Astrocyte (in vitro differentiated cells and primary cell): ENCODE measurements around the gene BDP1. TPM values are rescaled to one million over a fixed set of nuclear protein-coding genes. Genes with fewer than 3 reads are reported as not detected.

ENCODE experiments used
- DNase-seq: peaks from one replicate; pipeline ENCODE4 v3.0.0-alpha.2; 2010; ENCODE audit warnings: low read depth
- FAIRE-seq: peaks from 2 replicates; lab custom pipeline; 2011; peaks lifted over from hg19 to GRCh38; lab: Jason Lieb, UNC
- H2AFZ ChIP-seq: 2 replicates; pipeline ENCODE4 v1.6.0; 2012; ENCODE audit warnings: low read depth, low read length, inconsistent platforms
- H3K27ac ChIP-seq: 2 replicates; pipeline ENCODE4 v1.5.1; 2011; ENCODE audit warnings: low read depth, low read length, inconsistent platforms
- H3K27me3 ChIP-seq: 2 replicates; pipeline ENCODE4 v1.6.0; 2011; ENCODE audit warnings: low read length, inconsistent platforms; ENCODE audit not compliant: insufficient read depth
- H3K36me3 ChIP-seq: 2 replicates; pipeline ENCODE4 v1.5.1; 2011; ENCODE audit warnings: low read length, inconsistent platforms; ENCODE audit not compliant: insufficient read depth
- H3K4me1 ChIP-seq: 2 replicates; pipeline ENCODE4 v1.5.1; 2011; ENCODE audit warnings: low read length, inconsistent platforms; ENCODE audit not compliant: insufficient read depth
- H3K4me2 ChIP-seq: 2 replicates; pipeline ENCODE4 v1.6.0; 2012; ENCODE audit warnings: low read length, inconsistent platforms
- H3K4me3 ChIP-seq: 2 replicates; pipeline ENCODE4 v1.5.1; 2011; ENCODE audit warnings: low read depth, mild to moderate bottlenecking, low read length, inconsistent platforms; ENCODE audit not compliant: insufficient read depth
- H3K79me2 ChIP-seq: 2 replicates; pipeline ENCODE4 v1.6.0; 2012; ENCODE audit warnings: mild to moderate bottlenecking, low read length, inconsistent platforms; ENCODE audit not compliant: insufficient read depth
- H3K9ac ChIP-seq: 2 replicates; pipeline ENCODE4 v1.6.0; 2012; ENCODE audit warnings: mild to moderate bottlenecking, low read length, inconsistent platforms
- H3K9me3 ChIP-seq: 2 replicates; pipeline ENCODE4 v1.5.1; 2012; ENCODE audit warnings: low read depth, mild to moderate bottlenecking, low read length, inconsistent platforms; ENCODE audit not compliant: insufficient read depth
- H4K20me1 ChIP-seq: 2 replicates; pipeline ENCODE4 v1.6.0; 2012; ENCODE audit warnings: low read length, inconsistent platforms; ENCODE audit not compliant: insufficient read depth
- H3K27ac Mint-ChIP-seq: one replicate; pipeline ENCODE4 v1.8.0; 2021; ENCODE audit warnings: mild to moderate bottlenecking, mixed read lengths; ENCODE audit not compliant: unreplicated experiment
- H3K27me3 Mint-ChIP-seq: one replicate; pipeline ENCODE4 v1.8.0; 2021; ENCODE audit warnings: low read depth, mixed read lengths; ENCODE audit not compliant: unreplicated experiment
- H3K36me3 Mint-ChIP-seq: one replicate; pipeline ENCODE4 v1.8.0; 2021; ENCODE audit warnings: low read depth, mixed read lengths; ENCODE audit not compliant: unreplicated experiment
- H3K4me1 Mint-ChIP-seq: one replicate; pipeline ENCODE4 v1.8.0; 2021; ENCODE audit warnings: low read depth, mixed read lengths; ENCODE audit not compliant: unreplicated experiment
- H3K4me3 Mint-ChIP-seq: one replicate; pipeline ENCODE4 v1.8.0; 2021; ENCODE audit warnings: mild to moderate bottlenecking, moderate library complexity, mixed read lengths; ENCODE audit not compliant: unreplicated experiment
- H3K9me3 Mint-ChIP-seq: one replicate; pipeline ENCODE4 v1.8.0; 2021; ENCODE audit warnings: mild to moderate bottlenecking, mixed read lengths; ENCODE audit not compliant: unreplicated experiment
- EZH2 ChIP-seq: IDR thresholded peaks from 2 replicates; pipeline ENCODE4 v1.6.1; 2012; ENCODE audit warnings: mild to moderate bottlenecking, low read length, inconsistent platforms; ENCODE audit not compliant: insufficient read depth
- total RNA-seq: library from RNA; stranded (reverse); gene quantifications from 2 replicates; pipeline ENCODE4 v1.2.1, GENCODE V29; 2021
- TF ChIP-seq, protein P1 (sequence below): IDR thresholded peaks from 2 replicates; pipeline ENCODE4 v1.5.1; 2011; ENCODE audit warnings: low read depth, mild to moderate bottlenecking, inconsistent platforms, low read length, moderate library complexity; ENCODE audit not compliant: insufficient read depth

Gene BDP1
- total RNA-seq, 1 donor from 2014 or later, result 31.8 TPM

GRCh38 chr5:71582945-71583584 lies 127.6 kb downstream of the BDP1 start:
- FAIRE-seq (no peak), DNase-seq (no peak)
- H3K4me2 ChIP-seq, result no peak overlapping the region
- no peak overlapping the region for H3K27ac ChIP-seq
- no peaks in the 10 kb centered on the region for H3K27me3 Mint-ChIP-seq
- no peak overlapping the region for H3K27ac Mint-ChIP-seq
- H3K36me3 Mint-ChIP-seq, result peaks cover 2% of the 10 kb centered on the region
- peaks cover 5% of the 10 kb centered on the region for H3K79me2 ChIP-seq
- no peak overlapping the region for H3K4me3 ChIP-seq
- H4K20me1 ChIP-seq, result no peaks in the 10 kb centered on the region
- H3K27me3 ChIP-seq, result no peaks in the 10 kb centered on the region
- H3K4me1 ChIP-seq, result no peaks in the 10 kb centered on the region
- TF ChIP-seq, protein P1, sequence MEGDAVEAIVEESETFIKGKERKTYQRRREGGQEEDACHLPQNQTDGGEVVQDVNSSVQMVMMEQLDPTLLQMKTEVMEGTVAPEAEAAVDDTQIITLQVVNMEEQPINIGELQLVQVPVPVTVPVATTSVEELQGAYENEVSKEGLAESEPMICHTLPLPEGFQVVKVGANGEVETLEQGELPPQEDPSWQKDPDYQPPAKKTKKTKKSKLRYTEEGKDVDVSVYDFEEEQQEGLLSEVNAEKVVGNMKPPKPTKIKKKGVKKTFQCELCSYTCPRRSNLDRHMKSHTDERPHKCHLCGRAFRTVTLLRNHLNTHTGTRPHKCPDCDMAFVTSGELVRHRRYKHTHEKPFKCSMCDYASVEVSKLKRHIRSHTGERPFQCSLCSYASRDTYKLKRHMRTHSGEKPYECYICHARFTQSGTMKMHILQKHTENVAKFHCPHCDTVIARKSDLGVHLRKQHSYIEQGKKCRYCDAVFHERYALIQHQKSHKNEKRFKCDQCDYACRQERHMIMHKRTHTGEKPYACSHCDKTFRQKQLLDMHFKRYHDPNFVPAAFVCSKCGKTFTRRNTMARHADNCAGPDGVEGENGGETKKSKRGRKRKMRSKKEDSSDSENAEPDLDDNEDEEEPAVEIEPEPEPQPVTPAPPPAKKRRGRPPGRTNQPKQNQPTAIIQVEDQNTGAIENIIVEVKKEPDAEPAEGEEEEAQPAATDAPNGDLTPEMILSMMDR, result no peak
- TF ChIP-seq EZH2, result no peak
- H3K9me3 Mint-ChIP-seq, result peaks cover 2% of the 10 kb centered on the region
- no peak overlapping the region for H2AFZ ChIP-seq
- no peaks in the 10 kb centered on the region for H3K9me3 ChIP-seq
- H3K4me3 Mint-ChIP-seq, result no peak overlapping the region
- H3K4me1 Mint-ChIP-seq, result no peaks in the 10 kb centered on the region
- H3K36me3 ChIP-seq, result no peaks in the 10 kb centered on the region
- no peak overlapping the region for H3K9ac ChIP-seq

- H3K9me3 ChIP-seq, result no peaks in the 10 kb centered on the region
- Mint-ChIP-seq H3K27me3 (no peaks in the 10 kb centered on the region), H3K27ac (peak overlapping the region; percentile 54), H3K4me1 (peaks cover 5% of the 10 kb centered on the region), H3K36me3 (no peaks in the 10 kb centered on the region), H3K4me3 (peak overlapping the region; percentile 91), H3K9me3 (peaks cover 2% of the 10 kb centered on the region)
- H2AFZ ChIP-seq, result peak overlapping the region; percentile 97
- peak overlapping the region; percentile 89 for H3K4me2 ChIP-seq
- H3K36me3 ChIP-seq, result no peaks in the 10 kb centered on the region
- TF ChIP-seq EZH2, result no peak
- TF ChIP-seq, protein P1, result no peak
- no peaks in the 10 kb centered on the region for H4K20me1 ChIP-seq
- no peaks in the 10 kb centered on the region for H3K4me1 ChIP-seq
- no peaks in the 10 kb centered on the region for H3K27me3 ChIP-seq
- no peak for DNase-seq
- FAIRE-seq, result no peak
- H3K9ac ChIP-seq, result peak overlapping the region; percentile 84
- peak overlapping the region; percentile 65 for H3K27ac ChIP-seq
- H3K4me3 ChIP-seq, result peak overlapping the region; percentile 75
- peaks cover 36% of the 10 kb centered on the region for H3K79me2 ChIP-seq
Observed at GRCh38 chr5:71586052-71586940, 130.8 kb downstream of the BDP1 start.
